ENCODE data around the gene SPNS2. TPM values are rescaled to one million over a fixed set of nuclear protein-coding genes. Genes with fewer than 3 reads are reported as not detected.
A peak's percentile ranks its signal among the peaks of the same experiment; 100 is the strongest.

Gene SPNS2
- polyA plus RNA-seq, 1 donor (not counting 4 experiments of a cell fraction or from before 2014, with no cell fraction given) = 0.10 TPM

DNA sequence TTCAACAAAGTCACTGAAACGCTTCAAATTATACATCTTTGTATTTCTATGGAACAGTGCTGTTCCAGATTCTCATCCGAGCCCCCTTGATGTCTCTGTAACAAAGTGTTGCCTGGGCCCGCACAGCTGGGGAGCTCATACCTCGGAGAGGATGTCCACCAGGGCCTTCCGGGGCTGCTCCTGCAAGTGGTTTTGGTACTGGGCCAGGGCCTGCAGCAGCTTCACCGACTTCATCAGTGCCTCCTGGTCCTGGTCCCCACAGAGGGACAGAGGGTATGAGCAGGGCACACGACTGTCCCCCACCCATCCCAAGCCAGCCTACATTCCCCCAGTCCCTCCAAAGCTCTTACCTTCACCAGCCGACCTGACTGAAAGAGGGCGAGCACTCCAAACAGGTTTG lies 55.0 kb downstream of the SPNS2 start:
- Histone ChIP-seq H3K36me3 (ENCODE audit: control insufficient read depth in 2 of 2, extremely low read depth in 1 of 2, insufficient read depth in 2 of 2, low read length in 2 of 2) (peaks cover 35 to 44% of the 10 kb centered on the region in 2 experiments), H3K27ac (ENCODE audit: control insufficient read depth, insufficient read depth, low read length) (no peak overlapping the region), H3K79me2 (ENCODE audit: control insufficient read depth, insufficient read depth, low read length) (peaks cover 32% of the 10 kb centered on the region), H4K20me1 (ENCODE audit: control insufficient read depth, extremely low read depth, insufficient read depth, low read length) (peaks cover under 1% of the 10 kb centered on the region), H3K9ac (ENCODE audit: control insufficient read depth, extremely low read depth, insufficient read depth, low read length) (peak overlapping the region; percentile 90), H3K4me1 (ENCODE audit: control insufficient read depth, extremely low read depth, insufficient read depth, low read length) (peaks cover 17% of the 10 kb centered on the region), H3K9me1 (ENCODE audit: control insufficient read depth, extremely low read depth, insufficient read depth, low read length) (no peaks in the 10 kb centered on the region), H2AFZ (ENCODE audit: control insufficient read depth, low read length) (no peak overlapping the region), H3K9me3 (ENCODE audit: control insufficient read depth, low read depth, low read length) (no peaks in the 10 kb centered on the region), H3K4me2 (ENCODE audit: control insufficient read depth, extremely low read depth, insufficient read depth, low read depth, low read length) (peak overlapping the region; percentile 66), H3K4me3 (ENCODE audit: control insufficient read depth in 2 of 3, extremely low read depth in 1 of 3, insufficient read depth in 2 of 3, low read depth in 1 of 3, low read length in 3 of 3) (peak overlapping the region; percentile 90 to 96 (median 94)), H3K27me3 (ENCODE audit: control insufficient read depth, extremely low read depth, insufficient read depth, low read length) (no peaks in the 10 kb centered on the region)
- TF ChIP-seq, protein P1, sequence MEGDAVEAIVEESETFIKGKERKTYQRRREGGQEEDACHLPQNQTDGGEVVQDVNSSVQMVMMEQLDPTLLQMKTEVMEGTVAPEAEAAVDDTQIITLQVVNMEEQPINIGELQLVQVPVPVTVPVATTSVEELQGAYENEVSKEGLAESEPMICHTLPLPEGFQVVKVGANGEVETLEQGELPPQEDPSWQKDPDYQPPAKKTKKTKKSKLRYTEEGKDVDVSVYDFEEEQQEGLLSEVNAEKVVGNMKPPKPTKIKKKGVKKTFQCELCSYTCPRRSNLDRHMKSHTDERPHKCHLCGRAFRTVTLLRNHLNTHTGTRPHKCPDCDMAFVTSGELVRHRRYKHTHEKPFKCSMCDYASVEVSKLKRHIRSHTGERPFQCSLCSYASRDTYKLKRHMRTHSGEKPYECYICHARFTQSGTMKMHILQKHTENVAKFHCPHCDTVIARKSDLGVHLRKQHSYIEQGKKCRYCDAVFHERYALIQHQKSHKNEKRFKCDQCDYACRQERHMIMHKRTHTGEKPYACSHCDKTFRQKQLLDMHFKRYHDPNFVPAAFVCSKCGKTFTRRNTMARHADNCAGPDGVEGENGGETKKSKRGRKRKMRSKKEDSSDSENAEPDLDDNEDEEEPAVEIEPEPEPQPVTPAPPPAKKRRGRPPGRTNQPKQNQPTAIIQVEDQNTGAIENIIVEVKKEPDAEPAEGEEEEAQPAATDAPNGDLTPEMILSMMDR (optimal IDR thresholded peaks at IDR 0.05 in 1 of 3, IDR thresholded peaks at IDR 0.05 in 1 of 3, conservative IDR thresholded peaks at IDR 0.05 in 1 of 3; ENCODE audit: extremely low read depth in 1 of 3, insufficient read depth in 2 of 3, low read length in 3 of 3) = no peak
- TF ChIP-seq EZH2 (IDR thresholded peaks at IDR 0.05; ENCODE audit: low read length) = no peak
- no peak for DNase-seq (ENCODE audit: low read depth, low spot score)
- dilution Hi-C loops (cut with MboI; ENCODE audit: extremely low pct_ligation_motif_present, low sequenced_read_pairs) = no loop called here
- no peak for FAIRE-seq

DNA sequence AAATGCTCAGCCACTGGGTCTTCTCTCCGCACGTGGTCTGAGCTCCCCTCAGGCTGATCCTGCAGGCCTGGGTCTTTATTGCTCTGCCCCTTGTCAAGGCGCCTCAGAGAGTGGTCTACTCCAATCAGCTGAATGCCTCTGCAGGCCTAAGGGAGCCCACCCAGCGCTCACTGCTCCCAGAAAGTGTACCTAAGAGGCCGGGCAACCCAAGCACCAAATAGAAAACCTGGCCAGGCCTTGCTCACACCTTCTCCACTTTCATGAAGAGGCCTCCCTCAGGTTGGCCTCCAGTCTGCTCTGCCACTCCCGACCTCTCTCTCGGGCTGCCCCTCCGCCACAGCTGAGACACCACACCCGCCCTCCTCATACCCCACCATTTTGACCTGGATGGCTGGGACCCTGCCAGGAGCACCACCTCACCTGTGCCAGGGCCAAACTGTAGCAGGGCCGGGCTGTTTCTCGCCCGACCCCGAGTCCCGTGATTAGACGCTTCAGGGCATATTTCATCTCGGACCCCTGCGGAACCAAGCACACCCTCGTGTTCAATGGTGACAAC lies 55.8 kb downstream of the SPNS2 start:
- peaks cover 32% of the 10 kb centered on the region for H3K79me2 ChIP-seq (ENCODE audit: control insufficient read depth, insufficient read depth, low read length)
- H3K4me3 ChIP-seq (ENCODE audit: control insufficient read depth in 2 of 3, extremely low read depth in 1 of 3, insufficient read depth in 2 of 3, low read depth in 1 of 3, low read length in 3 of 3) = peak overlapping the region; percentile 90 to 96 (median 94)
- dilution Hi-C loops (cut with MboI; ENCODE audit: extremely low pct_ligation_motif_present, low sequenced_read_pairs) = no loop called here
- H3K9me3 ChIP-seq (ENCODE audit: control insufficient read depth, low read depth, low read length) = no peaks in the 10 kb centered on the region
- H3K27ac ChIP-seq (ENCODE audit: control insufficient read depth, insufficient read depth, low read length) = peak overlapping the region; percentile 65
- H3K9ac ChIP-seq (ENCODE audit: control insufficient read depth, extremely low read depth, insufficient read depth, low read length) = peak overlapping the region; percentile 90
- FAIRE-seq (no peak), DNase-seq (ENCODE audit: low read depth, low spot score) (no peak)
- no peaks in the 10 kb centered on the region for H3K9me1 ChIP-seq (ENCODE audit: control insufficient read depth, extremely low read depth, insufficient read depth, low read length)
- no peak overlapping the region for H2AFZ ChIP-seq (ENCODE audit: control insufficient read depth, low read length)
- no peaks in the 10 kb centered on the region for H3K27me3 ChIP-seq (ENCODE audit: control insufficient read depth, extremely low read depth, insufficient read depth, low read length)
- no peak for TF ChIP-seq EZH2 (IDR thresholded peaks at IDR 0.05; ENCODE audit: low read length)
- TF ChIP-seq, protein P1 (optimal IDR thresholded peaks at IDR 0.05 in 1 of 3, IDR thresholded peaks at IDR 0.05 in 1 of 3, conservative IDR thresholded peaks at IDR 0.05 in 1 of 3; ENCODE audit: extremely low read depth in 1 of 3, insufficient read depth in 2 of 3, low read length in 3 of 3) = no peak
- peaks cover 28 to 40% of the 10 kb centered on the region in 2 experiments for H3K36me3 ChIP-seq (ENCODE audit: control insufficient read depth in 2 of 2, extremely low read depth in 1 of 2, insufficient read depth in 2 of 2, low read length in 2 of 2)
- H4K20me1 ChIP-seq (ENCODE audit: control insufficient read depth, extremely low read depth, insufficient read depth, low read length) = no peaks in the 10 kb centered on the region
- H3K4me2 ChIP-seq (ENCODE audit: control insufficient read depth, extremely low read depth, insufficient read depth, low read depth, low read length) = peak overlapping the region; percentile 66
- peaks cover 12% of the 10 kb centered on the region for H3K4me1 ChIP-seq (ENCODE audit: control insufficient read depth, extremely low read depth, insufficient read depth, low read length)
